HG02571 (cell line): ENCODE data around the gene DNMT1.

Experiments used
- ATAC-seq: cut with Tn5 transposase; IDR thresholded peaks from one replicate; pipeline ENCODE4 v1.9.1; 2021; ENCODE audit warnings: mild to moderate bottlenecking, moderate library complexity; ENCODE audit not compliant: unreplicated experiment

The DNMT1 gene

GRCh38 chr19:10100163-10100785 is 94.5 kb downstream of the DNMT1 start:
- no peak for ATAC-seq

- no peak for ATAC-seq
Observed at GRCh38 chr19:10096615-10096963, 98.2 kb downstream of the DNMT1 start.

GRCh38 chr19:10095948-10096614 is 98.7 kb downstream of the DNMT1 start:
- ATAC-seq: peak; percentile 73

DNA sequence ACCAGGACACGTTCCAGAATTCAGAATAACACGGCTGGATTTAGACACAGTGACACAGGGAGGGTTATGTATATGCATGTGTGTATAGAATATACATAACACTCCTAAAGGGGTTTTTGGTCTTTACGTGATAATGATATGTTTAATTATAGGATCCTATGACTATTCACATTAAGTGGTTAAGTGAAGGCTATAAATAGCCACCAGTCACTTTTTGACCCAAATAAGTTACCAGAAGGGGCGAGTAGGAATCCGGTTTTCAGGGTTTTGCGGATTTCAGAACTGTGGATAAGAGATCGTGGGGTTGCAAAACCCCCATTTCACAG is 99.2 kb downstream of the DNMT1 start:
- ATAC-seq: no peak

DNA sequence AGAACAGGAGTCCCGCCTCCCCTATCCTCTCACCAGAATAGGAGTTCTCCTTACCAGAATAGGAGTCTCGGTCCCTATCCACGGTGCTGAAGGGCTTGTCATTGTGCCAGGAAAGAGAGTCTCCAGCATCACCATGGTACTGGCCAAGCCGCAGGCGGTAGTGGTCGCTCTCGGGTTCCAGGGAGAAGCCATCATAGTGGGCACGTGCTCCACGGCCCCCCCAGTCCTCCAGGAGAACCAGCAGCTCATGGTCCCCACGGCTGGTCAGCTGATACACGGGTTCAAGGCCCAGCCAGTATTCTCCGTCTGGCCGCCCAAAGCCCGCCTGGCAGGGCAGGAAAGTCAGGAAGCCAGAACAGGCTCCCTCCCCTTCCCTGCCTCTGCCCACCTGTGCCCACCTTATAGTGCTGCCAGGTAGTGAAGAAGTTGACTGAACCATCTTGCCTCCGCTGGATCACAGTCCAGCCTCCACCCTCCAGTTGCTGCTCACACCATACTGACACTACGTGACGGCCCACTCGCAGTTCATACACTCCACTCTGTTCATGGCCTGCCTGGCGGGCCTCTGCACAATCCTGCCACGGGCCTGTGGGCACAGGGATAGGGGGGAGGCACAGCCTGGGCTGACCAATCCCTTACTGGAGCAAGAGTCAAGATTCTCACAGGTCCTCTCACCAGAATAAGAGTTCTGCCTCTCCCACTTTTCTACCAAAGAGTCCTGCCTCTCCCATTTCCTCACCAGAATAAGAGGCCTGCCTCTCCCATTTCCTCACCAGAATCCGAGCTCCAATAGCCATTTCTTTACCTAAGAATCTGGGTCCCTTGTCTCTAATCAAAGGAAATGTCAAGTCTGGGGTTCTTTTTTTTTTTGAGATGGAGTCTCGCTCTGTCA is 101.2 kb downstream of the DNMT1 start:
- ATAC-seq: no peak

DNA sequence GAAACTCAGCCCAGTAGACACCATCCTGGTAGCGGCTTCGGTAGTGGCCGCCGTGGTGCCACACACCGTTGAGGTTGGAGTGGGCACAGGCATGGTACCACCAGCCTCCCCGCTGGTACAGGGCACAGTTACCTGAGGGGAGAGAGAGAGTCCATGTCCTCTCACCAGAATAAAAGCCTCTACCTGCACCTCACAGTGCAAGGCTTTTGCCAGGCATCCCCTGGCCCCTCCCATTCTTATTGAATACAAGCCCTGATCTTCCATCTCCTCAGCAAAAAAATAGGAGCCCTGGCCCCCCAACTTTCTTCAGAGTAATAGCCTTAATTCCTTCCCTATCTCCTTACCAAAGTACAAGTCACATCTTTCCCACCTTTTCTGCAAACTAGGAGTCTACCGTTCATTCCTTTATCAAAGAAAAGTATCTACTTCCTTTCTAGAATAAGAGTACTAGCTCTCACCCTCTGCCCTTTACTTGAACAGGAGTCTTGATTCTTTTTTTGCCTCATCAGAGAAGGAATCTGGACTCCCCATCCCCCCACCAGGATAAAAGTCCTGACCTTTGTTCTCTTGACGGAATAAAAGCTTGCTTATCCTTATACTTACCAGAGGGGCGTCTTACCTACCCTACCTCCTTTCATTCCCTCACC is 102.0 kb downstream of the DNMT1 start:
- ATAC-seq: no peak

GRCh38 chr19:10091895-10092641 is 102.7 kb downstream of the DNMT1 start:
- ATAC-seq: no peak

DNA sequence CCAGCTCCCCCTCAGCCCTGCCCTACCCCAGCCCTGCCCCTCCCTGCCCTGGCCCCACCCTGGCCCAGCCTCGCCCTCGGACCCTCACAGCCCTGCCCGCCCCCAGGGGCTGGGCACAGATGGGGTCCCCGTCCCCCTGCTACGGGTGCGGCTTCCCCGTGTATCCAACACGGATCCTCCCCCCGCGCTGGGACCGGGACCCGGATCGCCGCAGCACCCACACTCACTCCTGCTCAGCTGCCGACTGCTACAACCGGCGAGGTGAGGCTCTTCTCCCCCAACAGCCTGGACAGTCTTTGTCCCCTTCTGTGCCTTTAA is 103.4 kb downstream of the DNMT1 start:
- no peak for ATAC-seq

GRCh38 chr19:10089801-10090375 is 104.9 kb downstream of the DNMT1 start:
- no peak for ATAC-seq

DNA sequence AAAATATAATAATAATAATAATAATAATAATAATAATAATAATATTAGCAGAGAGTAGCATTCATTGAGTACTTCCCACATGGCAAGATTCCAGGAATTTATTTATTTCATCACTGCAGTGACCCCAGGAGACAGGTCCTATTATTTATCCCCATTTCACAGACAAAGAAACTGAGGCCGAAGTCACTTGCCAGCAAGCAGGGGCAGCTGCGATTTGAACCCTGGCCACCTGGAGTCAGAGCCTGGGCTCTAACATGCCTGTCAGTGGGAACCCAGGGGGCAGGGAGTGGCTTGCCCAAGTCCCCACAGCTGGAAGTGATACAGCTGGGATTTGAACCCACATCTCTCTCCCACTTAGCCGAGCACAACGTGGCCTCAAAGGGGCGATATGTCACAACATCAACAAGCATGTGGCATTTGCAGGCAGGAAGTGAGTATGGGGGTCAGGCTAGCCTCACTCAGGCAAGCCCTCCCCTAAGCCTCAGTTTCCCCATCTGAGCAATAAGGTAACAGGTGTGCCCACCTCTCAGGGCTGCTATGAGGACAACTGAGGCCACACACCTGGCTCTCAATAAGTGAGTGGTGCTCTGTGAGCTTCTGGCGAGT is 105.7 kb downstream of the DNMT1 start:
- ATAC-seq: no peak

- ATAC-seq: no peak
Observed at GRCh38 chr19:10087296-10088061, 107.3 kb downstream of the DNMT1 start.

GRCh38 chr19:10086591-10087192 is 108.1 kb downstream of the DNMT1 start:
- ATAC-seq: no peak

- ATAC-seq: peak; percentile 74
Observed at GRCh38 chr19:10085641-10086590, 108.8 kb downstream of the DNMT1 start, which contains the start of gene SHFL. SHFL (plus strand) TSS chr19:10086317; CDS start chr19:10086428, 111 bp downstream.

DNA sequence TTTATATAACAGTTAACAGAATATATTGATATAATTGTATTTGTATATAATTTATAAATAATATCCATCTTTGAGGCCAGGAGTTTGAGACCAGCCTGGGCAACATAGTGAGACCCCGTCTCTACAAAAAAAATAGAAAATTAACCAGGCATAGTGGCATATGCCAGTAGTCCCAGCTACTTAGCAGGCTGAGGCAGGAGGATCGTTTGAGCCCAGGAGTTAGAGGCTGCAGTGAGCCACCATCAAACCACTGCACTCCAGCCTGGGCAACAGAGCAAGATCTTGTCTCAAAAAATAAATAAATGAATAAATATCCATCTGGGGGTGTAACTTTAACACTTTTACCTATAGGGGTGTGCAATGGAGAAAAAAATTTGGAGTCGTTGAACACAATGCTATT is 110.0 kb downstream of the DNMT1 start:
- no peak for ATAC-seq

DNA sequence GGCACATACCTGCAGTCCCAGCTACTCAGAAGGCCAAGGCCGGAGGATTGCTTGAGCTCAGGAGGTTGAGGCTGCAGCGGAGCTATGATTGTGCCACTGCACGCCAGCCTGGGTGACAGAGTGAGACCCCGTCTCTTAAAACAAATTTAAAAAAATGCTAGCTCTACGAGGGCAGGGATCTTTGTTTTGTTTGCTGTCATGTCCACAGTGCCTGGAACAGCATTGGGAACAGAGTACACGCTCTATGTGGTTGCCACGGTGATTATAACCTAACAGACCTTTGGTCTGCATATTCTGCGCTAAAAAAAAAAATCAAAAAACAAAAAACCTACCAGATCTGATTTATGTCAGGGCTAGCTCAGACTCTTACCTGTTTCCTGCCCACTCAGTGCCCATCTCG is 110.8 kb downstream of the DNMT1 start:
- ATAC-seq: no peak
